ENCODE data around the gene IDI2.

Gene IDI2

GRCh38 chr10:1003884-1004670 lies 21.6 kb downstream of the IDI2 start:
- DNase-seq: no peak

- DNase-seq: no peak
These were observed 23.1 kb downstream of the IDI2 start for GRCh38 chr10:1002425-1003006.

DNA sequence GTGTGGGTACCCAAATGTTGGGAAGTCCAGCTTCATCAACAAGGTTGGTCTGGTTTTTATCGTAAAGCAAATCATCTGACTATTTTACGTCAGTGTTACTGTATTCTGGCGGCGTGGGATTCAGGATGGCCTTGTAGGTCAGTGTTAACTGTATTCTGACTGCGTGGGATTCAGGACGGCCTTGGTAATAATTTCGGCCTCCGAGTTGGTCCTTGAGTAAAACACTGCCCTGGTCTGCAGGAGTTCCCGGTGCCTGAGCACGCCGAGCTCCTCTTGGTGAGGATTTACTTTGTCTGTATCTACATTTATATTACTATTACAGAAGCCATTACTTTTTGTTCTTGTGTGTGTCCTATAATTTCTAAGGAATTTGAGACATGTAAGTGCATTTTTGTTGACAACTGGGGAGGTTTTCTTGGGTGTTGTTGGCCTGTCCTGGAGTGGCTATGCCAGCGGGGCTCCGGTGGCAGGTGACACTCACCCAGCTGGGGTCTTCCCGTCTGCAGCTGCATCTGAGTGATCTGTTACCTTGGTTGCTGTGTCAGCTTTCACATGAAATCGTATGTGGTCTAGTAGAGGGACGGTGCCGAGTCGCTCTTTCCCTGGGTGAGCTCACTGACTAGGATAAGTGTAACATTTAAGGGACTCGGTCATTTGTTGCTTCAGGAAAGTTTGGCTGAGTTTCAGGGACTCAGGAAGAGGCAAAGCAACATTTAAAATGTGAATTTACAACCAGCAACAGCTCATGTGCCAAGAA lies 28.2 kb downstream of the IDI2 start:
- DNase-seq: no peak

DNA sequence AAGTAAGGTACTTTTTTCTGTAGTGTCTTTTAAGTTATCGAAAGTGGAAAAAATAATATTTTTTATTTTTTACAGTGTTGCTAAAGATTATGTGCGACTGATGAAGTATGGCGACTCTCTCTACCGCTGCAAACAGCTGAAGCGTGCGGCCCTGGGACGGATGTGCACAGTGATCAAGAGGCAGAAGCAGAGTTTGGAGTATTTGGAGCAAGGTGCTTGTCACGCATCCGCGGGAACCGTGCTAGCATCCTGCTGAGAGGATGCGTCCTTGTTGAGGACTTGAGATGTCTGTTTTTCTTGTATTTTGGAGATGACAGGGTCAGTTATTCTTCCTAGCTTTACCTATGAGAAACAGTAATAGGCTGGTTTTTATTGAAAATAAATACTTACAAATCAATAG lies 29.6 kb downstream of the IDI2 start:
- no peak for DNase-seq

GRCh38 chr10:995559-995926 lies 30.1 kb downstream of the IDI2 start:
- no peak for DNase-seq

DNA sequence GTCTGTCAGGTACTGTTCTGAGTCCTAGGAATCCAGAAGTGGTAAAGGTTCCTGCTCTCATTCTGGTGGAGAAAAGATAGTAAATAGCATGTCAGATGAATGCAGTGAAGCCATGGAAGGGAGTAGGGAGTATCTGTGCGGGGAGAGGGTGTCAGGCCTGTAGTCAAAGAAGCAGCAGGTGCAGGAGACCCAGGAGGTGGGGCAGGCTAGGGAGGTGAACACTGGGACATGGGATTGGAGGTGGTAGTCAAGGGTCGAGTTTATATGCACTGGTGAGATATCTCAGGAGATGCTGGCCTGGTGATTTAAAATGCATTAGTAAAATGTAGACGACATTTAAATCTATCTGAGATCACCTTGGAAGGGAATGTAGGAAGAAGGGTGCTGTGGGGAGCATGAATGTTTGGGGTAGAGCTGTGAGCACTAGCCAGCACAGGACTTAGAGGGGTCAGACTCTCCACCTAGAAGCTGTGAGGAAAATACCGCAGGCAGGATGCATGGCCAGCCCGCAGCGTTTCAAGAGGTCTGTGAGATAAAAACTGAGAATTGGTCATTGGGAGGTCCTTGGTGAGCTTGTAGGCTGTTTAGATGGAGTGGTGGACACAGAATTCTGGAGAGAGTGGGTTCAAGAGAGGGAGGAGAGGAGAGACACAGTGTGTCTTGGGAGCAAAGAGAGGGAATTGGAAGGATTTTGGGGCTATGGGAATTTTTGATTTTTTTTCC lies 30.7 kb downstream of the IDI2 start:
- DNase-seq: no peak

DNA sequence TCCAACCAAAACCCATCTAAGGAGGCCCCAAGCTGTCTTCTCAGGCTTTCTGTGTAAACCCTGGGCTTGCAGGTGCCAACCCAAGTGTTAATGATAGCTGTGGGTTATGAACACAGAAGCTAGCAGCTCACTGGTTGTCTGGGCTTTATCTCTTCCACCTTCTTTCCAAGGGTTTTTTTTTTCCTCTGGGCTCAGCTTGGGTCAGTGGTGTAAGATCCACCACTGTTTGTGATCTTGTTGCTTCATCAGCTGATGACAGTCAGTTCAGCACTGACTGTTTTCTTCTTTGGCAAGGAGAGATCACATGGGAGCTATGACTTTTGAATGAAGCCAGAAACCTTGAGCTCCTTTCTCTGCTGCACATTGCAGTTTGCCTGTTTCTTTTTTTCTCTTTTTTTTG lies 32.8 kb downstream of the IDI2 start:
- no peak for DNase-seq

- DNase-seq: no peak
These were observed 33.2 kb downstream of the IDI2 start for GRCh38 chr10:992467-992866.

DNA sequence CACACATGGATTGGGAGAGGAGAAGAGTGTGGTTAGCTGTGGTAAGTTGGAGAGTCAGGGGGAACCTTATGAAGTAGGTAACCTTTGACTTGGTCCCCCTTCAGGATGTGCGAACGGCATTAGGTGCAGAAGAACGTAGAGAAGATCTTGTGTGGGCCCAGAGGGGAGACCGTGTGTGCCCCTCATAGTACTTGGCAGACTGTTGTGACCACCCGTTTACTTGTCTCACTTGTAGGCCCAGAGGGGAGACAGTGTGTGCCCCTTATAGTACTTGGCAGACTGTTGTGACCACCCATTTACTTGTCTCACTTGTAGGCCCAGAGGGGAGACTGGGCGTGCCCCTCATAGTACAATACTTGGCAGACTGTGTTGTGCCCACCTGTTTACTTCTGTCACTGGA lies 34.9 kb downstream of the IDI2 start:
- DNase-seq: no peak

GRCh38 chr10:988667-989545 lies 36.8 kb downstream of the IDI2 start:
- peak; percentile 27 for DNase-seq

GRCh38 chr10:987870-988666 lies 37.6 kb downstream of the IDI2 start, which contains the start of gene GTPBP4:
Gene GTPBP4 (plus strand): TSS chr10:988434. CDS start chr10:988480, 46 bp downstream.
- DNase-seq: peak; percentile 98

GRCh38 chr10:987620-987869 lies 38.1 kb downstream of the IDI2 start:
- no peak for DNase-seq

DNA sequence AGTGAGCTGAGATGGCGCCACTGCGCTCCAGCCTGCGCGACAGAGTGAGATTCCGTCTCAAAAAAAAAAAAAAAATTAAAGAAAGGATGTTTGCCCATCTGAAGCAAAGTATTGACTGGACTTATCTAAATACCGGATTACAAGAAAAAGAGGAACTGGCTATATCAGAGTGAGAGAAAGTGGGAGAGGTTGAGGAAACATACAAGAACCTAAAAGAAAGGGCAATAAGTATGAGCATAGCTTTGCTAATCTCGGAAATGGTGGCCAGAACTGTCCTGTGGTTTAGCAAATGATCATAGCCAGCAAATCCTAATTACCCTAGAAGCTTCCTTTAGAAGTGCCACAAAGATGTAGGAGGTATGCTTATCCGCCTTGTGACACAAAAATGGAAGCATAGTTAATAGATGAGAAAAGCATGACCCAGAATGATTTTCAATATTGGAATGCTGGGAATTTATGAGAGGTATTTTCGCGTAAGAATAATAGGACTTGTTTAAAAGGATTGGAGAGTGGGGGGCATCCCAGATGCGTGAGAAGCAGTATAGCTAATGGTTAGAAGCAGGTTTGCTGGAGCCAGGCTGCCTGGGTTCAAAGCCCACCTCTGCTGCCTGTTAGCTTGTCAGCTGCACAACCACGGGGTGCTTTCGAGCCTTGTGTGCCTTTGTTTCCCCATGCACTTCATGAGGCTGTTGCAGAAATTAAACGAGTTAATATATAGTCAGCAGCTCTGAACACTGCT lies 38.6 kb downstream of the IDI2 start:
- peak; percentile 95 for DNase-seq

DNA sequence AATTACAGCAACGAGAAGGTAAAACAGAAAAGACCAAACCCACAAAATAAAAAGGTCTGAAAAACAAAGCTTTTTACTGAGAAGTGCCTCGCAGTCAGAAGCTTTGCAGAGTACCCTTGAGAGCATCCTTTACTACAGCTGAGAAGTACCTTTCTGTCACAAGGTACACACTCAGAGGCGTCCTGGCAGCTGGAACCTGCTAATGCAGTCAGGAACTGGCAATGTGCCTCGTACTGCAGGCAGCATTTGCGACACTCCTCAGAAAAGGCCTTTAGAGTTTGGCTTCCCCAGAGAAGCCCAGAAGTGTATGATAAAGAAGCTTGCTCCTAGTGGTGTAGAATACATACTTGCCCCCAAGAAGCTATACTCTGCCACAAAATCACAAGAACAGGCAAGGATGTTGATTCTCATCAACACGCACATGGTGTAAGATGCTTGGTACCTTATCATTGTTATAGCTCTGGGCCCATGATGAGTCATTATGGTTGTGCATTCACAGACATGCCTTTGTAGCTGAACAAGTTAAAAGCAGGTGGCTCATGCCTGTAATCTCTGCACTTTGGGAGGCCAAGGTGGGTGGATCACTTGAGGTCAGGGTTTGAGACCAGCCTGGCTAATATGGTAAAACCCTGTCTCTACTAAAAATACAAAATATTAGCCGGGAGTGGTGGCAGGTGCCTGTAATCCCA lies 39.4 kb downstream of the IDI2 start:
- peak; percentile 49 for DNase-seq

DNA sequence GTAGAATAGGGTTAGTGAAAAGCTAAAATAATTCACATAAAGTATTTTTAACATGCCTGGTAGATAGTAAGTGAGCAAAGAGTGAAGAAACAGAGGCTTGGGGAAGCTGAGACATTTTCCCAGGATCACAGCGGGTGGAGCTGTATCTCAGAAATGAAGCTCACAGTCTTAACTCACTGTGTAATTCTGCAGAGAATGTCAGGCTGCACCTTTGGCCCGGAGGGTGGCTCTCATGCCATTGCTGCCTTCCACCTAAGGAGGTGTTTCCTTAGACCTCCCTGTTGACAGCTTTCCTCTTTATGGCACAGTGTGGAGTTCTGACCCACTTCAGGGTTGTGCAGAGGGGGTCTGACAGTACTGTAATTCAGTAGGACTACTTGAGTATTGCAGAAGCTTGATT lies 40.3 kb downstream of the IDI2 start:
- DNase-seq: no peak

GRCh38 chr10:983971-984655 lies 41.5 kb downstream of the IDI2 start:
- DNase-seq: peak; percentile 58

- no peak for DNase-seq
These were observed 42.3 kb downstream of the IDI2 start for GRCh38 chr10:983401-983800.

DNA sequence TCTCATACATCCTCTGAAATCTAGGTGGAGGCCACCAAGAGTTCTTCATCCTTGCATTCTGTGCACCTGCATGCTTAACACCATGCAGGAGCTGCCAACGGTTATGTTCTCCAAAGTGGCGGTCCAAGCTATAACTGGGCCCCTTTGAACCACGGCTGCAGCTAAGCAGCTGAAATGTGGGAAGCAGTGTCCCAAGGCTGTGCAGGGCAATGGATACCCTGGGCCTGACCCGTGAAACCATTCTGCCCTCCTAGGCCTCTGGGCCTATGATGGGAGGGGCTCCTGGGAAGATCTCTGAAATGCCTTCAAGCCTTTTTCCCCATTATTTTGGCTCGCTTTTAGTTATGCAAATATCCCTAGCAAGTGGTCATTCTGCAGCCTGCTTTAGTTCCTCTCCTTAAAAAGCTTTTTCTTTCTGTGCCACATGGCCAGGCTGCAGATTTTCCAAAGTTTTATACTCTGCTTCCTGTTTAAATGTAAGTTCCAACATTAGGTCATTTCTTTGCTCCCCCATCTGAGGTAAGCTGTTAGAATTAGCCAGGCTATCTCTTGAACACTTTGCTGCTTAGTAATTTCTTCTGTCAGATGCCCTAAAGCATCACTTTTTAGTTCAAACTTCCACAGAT lies 45.1 kb downstream of the IDI2 start:
- DNase-seq: no peak

DNA sequence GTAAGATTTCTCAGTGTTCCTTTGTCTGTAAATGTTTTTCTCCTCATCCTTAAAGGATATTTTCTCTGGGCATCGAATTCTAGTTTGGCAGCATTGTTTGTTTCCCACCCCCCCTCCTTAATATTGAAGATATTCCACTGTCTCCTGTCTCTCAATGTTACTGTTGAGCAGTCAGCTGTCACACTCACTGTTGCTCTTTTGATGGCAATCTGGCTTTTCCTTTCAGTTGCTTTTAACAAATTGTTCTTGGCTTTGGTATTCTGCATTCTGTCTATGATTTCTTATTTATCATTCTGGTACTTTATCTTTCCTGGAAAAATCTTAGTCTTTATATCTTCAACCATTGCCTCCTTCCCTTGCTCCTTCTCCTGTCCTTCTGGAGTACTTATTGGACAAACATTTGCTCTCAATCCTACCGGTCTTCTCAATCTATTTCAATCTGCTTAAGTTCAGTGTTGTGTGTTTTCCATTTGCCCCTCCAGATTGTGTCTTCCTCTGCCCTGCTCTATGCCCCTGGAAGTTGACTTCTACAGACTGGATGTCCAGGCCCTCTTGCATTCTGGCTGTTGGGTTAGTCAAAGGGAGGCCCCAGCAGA lies 46.7 kb downstream of the IDI2 start:
- DNase-seq: no peak

Measured in fibroblast of skin of back (primary cell).